Epithelial cell of prostate (primary cell): ENCODE results near the gene DLX5.
A peak's percentile ranks its signal among the peaks of the same experiment; 100 is the strongest.
"Not testable (repeated sequence)": the region's sequence is repeated elsewhere in the genome, so short reads cannot be mapped to it uniquely, and the experiment has no call there.

Experiments used
- DNase-seq: peaks from one replicate; pipeline ENCODE4 v3.0.0-alpha.2; 2011; ENCODE audit warnings: low read depth, low spot score
- H3K27ac ChIP-seq: fragments of 450-650 bp; 2 replicates; pipeline ENCODE4 v1.5.1; 2017; ENCODE audit warnings: mild to moderate bottlenecking

The DLX5 gene

GRCh38 chr7:97024209-97025129 lies at the start of gene DLX5:
Gene DLX5 (minus strand): TSS chr7:97024831. CDS start chr7:97024623, 208 bp downstream.
- DNase-seq = peak; percentile 53
- no peak within 1 kb of the TSS for H3K27ac ChIP-seq

DNA sequence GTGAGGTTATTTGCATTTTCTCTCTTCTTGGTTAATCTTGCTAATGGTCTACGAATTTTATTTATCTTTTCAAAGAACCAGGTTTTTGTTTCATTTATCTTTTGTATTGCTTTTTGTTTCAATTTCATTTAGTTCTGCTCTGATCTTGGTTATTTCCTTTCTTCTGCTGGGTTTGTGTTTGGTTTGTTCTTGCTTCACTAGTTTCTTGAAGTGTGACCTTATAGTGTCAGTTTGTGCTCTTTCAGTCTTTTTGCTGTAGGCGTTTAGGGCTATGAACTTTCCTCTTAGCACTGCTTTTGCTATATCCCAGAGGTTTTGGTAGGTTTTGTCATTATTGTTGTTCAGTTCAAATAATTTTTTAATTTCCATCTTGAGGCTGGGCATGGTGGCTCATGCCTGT lies 47.4 kb upstream of the DLX5 start:
- DNase-seq, H3K27ac ChIP-seq: not testable (repeated sequence)

DNA sequence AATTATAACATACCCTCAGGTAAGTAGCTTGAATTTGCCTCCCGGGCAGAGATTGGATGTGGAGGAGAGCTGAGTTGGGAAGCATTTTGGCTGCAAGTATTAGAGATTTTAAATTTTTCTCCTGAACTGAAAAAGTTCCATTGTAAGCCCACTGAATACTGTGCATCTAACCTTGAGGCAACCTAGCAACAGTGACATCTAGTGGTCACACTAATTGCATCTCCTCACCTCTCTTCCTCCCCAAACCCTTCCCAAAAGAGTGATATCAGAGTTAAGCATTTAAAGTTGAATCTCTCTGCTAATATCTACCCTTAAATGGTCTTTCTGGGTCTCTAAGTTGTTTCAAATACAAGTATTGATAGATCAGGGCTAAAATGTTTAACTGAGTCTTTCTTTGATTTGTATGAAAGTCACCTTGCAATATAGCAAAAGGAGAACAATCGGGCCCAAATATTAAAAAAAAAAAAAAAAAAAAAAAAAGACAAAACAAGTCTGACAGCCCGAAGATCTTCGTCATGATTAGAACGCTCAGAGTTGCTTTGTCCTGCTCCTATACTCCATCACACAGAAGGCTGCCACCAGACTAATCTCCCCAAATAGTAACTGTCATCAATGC lies 40.4 kb upstream of the DLX5 start:
- DNase-seq = no peak
- no peak overlapping the region for H3K27ac ChIP-seq

DNA sequence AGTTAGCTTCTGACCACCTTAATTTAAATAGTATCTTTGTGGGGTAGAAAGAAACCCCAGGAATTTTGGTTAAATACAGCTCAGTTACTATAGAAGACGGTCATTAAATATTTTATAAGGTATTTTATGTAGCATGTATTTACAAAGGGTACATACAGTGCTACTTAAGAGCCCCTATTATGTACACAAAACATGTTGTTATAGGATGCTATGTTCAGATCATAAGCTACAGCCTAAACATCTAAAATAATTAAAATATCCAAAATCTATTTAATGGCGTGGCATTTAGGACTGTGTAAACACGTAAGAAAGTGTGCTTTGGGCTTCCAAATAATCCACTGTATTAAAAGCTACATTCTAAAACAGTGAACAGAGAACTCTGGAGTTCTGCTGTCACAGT lies 39.4 kb upstream of the DLX5 start:
- H3K27ac ChIP-seq = no peak overlapping the region
- no peak for DNase-seq

DNA sequence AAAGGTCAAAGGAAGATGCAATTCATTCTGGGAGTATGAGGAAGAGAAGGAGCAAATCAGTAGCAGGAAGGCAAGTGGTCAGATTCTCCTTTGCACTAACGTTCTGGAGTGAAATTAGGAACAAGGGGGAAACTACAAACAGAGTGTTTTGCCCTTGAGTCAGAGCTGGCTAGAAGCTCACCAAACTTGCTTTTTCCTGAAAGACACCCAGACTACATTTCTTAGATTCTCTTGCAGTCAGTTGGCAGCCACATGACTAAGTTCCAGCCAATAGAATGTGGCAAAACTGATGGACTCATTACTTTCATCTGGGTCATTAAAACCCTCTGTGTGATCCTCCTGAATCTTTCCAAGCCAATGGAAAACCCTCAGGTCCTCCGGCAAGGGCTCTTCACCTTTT lies 18.6 kb upstream of the DLX5 start:
- no peak for DNase-seq
- peak overlapping the region; percentile 26 for H3K27ac ChIP-seq

- DNase-seq = no peak
- no peak overlapping the region for H3K27ac ChIP-seq
Observed at GRCh38 chr7:97039374-97040065, 14.9 kb upstream of the DLX5 start.

DNA sequence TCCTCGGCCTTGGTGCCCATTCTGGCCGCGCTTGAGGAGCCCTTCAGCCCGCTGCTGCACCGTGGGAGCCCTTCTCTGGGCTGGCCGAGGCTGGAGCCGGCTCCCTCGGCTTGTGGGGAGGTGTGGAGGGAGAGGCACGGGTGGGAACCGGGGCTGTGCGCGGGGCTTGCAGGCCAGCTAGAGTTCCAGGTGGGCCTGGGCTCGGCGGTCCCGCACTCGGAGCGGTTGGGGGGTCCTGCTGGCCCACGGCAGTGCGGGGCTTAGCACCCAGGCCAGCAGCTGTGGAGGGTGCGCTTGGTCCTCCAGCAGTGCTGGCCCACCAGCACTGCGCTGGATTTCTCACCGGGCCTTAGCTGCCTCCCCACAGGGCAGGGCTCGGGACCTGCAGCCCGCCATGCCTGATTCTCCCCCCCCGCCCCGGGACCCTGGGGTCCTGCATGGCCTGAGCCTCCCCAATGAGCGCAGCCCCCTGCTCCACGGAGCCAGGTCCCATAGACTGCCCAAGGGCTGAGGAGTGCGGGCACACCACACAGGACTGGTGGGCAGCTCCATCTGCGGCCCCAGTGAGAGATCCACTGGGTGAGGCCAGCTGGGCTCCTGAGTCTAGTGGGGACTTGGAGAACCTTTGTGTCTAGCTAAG lies 9.7 kb upstream of the DLX5 start:
- DNase-seq, H3K27ac ChIP-seq: not testable (repeated sequence)

DNA sequence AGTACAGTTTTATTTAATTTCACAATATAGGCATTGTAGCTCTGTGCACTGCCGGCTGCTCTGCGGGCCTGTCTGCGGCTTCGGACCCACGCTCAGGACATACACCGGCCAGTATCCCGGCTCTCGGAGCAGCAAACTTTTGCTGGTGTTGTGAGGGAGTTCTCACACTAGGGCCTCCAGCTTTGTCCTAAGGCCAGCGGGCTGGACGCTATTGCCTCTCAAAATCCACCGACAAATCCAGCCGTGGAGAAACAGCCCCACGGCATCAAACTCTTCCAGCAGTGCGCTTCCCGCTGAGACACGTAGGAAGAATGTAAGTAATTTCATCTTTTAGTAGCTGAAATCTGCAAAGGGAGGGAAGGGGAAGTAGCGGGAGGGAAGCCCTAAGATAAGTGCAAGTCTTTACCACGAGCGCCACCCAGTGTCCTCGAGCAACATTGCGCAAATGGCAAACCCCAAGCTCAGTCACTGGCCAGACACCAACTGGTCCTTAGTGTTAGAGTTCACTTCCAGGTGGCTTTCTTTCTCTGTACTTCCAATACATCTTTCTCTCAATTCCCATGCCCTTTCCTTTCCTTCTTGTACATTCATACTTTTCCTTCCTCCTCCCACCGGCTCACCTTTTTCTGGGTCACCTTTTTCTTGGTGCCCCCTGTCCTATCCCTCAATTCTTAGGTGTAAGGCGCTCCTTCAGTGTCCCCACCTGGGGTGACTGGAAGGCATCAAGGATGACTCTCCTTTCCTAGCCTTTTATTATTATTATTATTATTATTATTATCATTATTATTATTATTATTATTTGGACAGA lies 3.0 kb upstream of the DLX5 start:
- H3K27ac ChIP-seq = no peak overlapping the region
- no peak for DNase-seq

DNA sequence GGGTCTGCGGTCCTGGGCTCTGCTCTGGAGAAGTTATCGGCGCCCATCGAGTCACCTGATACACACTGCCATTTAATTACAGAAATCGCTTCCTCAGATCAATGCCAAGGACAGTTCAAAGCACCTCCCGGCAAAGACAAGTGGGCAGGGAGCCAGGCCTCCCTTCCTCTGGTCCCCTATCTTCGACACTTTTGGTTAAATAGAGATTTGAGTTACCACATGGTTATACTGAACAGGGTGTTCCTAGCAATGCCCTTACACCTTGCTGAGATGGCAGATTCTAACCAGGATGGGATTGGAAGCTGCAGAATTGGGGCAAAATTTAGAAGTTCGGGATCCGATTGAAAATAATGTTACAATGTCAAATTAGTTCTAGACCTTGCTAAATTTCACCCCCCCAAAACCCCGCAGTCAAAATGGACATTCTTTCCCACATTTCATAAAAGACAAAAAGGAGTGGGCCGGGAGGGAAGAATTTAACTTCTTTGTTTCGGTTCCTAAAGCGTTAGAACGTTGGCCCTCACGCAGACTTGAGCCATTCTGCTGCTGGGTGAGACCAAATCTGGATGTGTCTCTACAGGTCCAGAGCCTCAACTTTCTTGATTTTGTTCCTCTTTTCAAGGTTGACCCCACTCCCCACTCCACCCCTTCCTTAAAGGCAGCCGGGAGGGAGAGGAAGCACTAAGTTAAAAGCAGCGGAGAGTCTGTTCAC lies 2.2 kb upstream of the DLX5 start:
- no peak for DNase-seq
- no peak overlapping the region for H3K27ac ChIP-seq

DNA sequence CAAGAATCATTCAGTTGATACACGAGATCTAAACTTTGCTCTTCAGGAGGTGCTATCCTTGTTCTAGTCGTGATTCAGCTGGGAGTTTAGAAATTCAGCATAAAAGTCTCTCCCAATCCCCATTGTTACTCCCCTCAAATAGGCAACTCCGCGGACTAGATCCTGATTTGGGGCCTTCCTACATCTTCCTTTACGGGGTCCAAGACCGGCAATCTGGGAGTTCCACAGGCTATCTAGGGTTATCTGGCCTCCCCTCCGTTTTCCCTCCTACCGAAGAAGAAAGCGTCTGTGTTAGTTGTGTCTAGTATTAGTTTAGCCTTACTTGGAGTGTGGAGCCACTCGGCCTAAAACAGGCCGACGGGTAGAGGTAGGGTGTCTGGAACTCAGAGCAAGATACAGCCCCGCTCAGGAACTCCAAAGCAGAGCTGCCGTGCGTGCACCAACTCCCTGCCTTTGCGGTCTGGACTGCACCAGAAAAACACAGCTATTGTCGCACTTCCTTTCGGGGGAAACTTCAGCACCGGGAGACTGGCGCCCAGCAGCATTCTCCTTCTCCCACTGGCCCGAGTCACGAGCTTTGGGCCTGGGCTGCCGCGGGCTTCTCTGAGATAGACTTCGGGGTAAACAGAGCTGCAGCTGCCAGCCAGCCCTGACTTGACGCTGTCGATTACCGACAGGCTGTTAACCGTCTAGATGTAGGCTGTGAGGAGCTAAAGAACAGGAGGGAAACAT lies 1.5 kb upstream of the DLX5 start:
- H3K27ac ChIP-seq = no peak overlapping the region
- no peak for DNase-seq

- no peak for DNase-seq
- no peak overlapping the region for H3K27ac ChIP-seq
Observed at GRCh38 chr7:97025130-97025499, 484 bp upstream of the DLX5 start.

DNA sequence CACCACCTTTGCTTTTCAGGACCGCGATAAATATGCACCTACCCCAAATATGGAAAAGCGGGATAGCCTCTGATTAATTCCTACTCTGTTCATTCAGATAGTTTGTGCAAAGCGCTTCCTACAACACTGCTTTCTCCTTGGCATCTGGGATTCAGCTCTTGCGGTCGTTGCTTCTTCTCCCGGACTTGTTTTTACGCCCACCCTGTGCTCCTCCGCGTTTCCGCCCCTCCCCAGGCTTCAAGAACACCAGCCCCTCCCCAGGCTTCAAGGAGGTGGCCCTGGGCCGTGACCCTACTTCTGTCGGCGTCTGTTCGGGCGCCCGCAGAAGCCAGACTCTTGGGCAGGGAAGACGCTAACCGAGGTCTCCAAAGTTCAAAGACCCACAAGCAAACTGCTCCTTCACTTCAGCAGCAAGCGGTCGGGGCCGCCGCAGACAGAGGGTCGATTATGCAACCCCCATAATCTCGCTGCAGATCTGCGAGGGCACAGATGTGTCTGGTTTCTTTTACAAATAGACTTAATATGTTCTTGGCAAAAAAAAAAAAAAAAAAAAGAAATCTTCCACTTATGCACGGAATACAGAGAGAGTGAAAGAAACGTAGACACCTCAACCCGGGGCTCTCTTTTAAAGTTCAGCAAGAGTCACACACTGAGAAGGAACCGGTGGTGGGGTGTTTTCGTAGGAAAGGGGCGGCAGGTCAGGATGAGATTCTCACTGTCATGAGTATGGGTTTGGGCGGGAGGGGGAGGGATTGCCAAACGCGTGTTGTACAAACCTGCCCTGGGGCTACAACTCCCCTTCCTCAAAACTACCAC lies 1.9 kb downstream of the DLX5 start:
- H3K27ac ChIP-seq = no peak overlapping the region
- DNase-seq = no peak

- DNase-seq = no peak
- H3K27ac ChIP-seq = no peak overlapping the region
Observed at GRCh38 chr7:97021747-97022490, 2.7 kb downstream of the DLX5 start.

DNA sequence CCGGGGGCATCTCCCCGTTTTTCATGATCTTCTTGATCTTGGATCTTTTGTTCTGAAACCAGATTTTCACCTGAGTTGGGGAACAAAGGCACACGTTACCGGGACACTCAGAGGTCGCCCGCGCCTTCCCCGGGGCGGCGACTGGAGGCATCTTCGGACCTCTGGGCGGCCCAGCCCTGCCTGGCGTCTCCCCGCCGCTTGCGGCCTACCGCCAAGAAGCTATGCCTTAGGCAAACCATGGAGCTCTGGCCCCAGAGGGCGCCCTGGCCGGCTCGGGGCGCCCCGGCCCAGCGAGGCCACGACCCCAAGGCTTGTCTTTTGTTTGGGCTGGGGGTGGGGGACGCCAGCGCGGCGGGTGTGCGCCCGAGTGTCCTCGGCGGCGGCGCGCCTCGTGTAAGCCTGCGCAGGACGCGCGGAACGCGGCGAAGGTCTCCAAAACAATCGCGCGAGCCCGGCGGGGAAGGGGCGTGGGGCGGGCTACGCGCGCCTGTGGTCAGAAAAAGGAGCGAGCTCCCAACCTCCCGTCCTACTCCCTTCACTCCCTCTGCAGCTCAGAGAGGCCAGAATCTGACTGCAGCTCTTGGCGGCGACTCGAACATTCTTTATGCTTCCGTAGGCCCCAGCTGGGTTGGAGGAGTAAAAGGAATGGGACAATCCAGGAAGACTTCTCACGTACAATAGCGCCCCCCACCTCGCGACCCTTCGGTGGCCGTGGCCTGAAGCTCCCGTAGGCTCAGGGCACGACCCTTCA lies 3.5 kb downstream of the DLX5 start:
- H3K27ac ChIP-seq = no peak overlapping the region
- DNase-seq = no peak

GRCh38 chr7:97020601-97020995 lies 4.0 kb downstream of the DLX5 start:
- DNase-seq = no peak
- no peak overlapping the region for H3K27ac ChIP-seq

- H3K27ac ChIP-seq = no peak overlapping the region
- DNase-seq = no peak
Observed at GRCh38 chr7:97019710-97020225, 4.9 kb downstream of the DLX5 start.
